Epithelial cell of esophagus (primary cell): ENCODE results near the gene GBGT1.
"Not testable (repeated sequence)": the region's sequence is repeated elsewhere in the genome, so short reads cannot be mapped to it uniquely, and the experiment has no call there.

Source experiments
- DNase-seq: peaks from one replicate; pipeline ENCODE4 v3.0.0; 2010; ENCODE audit warnings: low read depth
- H3K4me3 ChIP-seq: 2 replicates; pipeline ENCODE4 v1.5.1; 2011; ENCODE audit warnings: mild to moderate bottlenecking, low read length, control low read depth
- CTCF ChIP-seq: IDR thresholded peaks from 2 replicates; pipeline ENCODE4 v1.5.1; 2011; ENCODE audit warnings: low read depth, mild to moderate bottlenecking, low read length, control low read depth, inconsistent platforms; ENCODE audit not compliant: insufficient read depth; ENCODE audit errors: missing control alignments

GBGT1 gene

DNA sequence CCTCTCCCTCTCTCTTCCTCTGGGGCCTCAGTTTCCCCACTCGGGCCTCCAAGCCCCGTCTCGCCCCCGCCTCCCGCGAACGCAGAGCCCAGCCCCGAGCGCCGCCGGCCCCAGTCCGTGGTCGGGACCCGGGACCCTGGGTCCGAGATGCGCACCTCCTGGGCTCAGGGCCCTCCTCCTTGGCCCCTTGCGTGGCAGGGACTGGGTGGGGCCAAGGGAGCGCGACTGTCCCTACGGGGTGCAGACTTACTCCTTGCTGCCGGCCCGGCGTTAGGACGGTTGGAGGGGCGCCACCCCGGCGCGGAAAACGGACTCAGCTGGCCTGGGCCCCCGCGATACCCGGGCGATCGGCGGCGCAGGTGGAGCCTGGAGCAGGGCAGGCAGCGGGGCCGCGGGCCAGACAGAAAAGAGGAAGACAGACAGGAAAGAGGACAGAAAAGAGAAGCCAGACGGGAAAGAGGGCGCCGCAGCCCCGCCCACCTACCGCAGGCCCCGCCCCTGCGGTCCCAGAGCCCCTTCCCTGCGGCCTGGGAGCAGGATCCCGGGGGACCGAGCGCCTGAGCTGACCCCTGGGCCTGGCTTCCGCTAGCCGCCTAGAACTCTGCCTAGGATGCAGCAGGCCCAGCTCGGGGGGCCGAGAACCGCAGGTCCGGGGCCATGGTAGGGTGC lies at the start of gene GBGT1:
Gene GBGT1, minus strand, starts transcription at position 411 of the 669 bp plus-strand sequence. CDS start 1,502 bp downstream, outside the sequence.
- H3K4me3 ChIP-seq: peak within 1 kb of the TSS; percentile 39
- peak; percentile 14 for DNase-seq
- no peak for TF ChIP-seq CTCF

DNA sequence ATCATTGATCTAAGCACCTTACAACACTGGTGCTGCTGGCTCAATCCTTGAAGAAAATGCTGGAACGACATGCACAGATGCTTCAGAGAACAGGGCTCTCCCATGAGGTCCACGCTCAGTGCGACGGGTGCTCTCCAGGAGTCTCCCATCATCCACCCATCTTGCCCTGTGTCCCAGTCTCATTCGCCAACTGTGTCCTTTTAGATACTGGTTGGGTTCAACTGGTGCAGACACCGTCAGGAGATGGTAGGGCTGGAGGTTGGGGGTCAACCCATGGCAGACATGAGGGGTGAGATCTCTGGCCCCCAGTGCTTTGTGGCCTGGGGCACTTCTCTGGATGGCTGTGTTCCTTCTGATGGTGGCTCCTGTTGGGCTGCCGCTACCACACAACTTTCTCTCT lies 46.9 kb upstream of the GBGT1 start:
- TF ChIP-seq CTCF: no peak
- H3K4me3 ChIP-seq: no peak overlapping the region
- DNase-seq: no peak

DNA sequence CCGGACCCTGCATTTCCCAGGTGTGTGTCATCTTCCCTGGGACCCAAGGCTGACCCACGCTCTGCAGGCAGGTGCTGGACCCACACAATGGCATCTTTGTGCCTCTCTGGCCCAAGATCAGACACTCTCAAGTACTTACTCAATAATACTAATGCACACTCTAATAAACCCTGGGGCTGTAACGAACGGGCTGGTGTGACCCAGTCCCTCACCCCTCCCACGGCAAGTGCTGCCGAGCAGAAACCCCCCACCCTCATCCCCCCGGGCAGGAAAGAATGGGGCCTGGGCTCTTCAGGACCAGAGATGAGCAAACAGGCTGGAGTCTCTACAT lies 46.5 kb upstream of the GBGT1 start:
- TF ChIP-seq CTCF: no peak
- H3K4me3 ChIP-seq: no peak overlapping the region
- no peak for DNase-seq

DNA sequence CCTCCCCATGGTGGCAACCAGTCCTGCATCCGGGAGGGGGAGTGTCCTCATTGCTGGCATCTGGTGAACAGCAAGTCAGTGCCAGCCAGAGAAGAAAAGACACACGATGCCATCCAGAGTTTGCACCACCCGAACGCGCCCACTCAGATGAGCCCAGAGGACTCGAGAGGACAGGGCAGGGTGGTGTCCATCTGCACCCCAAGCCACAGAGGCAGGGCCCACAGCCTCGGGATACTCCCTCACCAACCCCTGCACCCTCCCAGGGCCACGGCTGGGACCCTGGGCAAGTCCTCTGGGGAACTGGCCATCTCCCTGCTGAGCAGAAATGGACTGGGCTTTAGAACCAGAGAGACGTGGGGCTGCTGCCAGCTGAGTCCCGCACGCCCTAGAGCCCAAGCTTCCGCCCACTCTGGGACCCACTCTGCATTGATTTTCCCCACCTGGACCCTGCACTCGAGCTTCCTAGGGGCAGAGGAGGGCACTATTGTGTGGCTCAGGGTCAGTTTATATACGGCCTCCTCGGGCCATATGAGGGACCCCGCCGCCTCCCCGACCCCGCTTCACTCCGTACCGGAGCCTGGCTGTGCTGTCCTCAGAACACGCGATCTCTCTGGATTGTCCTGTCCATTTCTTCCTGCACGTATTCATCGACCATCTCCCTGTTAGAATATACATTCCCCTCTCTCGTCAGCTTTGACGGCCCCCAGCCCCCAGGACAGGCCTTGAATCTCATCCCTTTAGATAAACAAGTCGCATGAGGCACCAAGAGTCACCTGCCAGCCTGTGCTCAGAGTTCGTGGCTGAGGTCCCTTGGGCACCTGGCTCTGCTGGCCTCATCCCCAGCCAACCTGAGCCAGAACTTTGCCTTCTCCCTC lies 45.9 kb upstream of the GBGT1 start:
- not testable (repeated sequence) for H3K4me3 ChIP-seq

GRCh38 chr9:133208880-133209300 lies 45.2 kb upstream of the GBGT1 start, which contains the start of gene OBP2B:
TSS of gene OBP2B (minus strand) at chr9:133209250. CDS start at chr9:133209199, 51 bp downstream.
- H3K4me3 ChIP-seq, DNase-seq: not testable (repeated sequence)

More for the DNA sequence above, 45.9 kb upstream of the GBGT1 start:
- not testable (repeated sequence) for DNase-seq

GRCh38 chr9:133208171-133208879 lies 44.6 kb upstream of the GBGT1 start:
- DNase-seq, H3K4me3 ChIP-seq: not testable (repeated sequence)

DNA sequence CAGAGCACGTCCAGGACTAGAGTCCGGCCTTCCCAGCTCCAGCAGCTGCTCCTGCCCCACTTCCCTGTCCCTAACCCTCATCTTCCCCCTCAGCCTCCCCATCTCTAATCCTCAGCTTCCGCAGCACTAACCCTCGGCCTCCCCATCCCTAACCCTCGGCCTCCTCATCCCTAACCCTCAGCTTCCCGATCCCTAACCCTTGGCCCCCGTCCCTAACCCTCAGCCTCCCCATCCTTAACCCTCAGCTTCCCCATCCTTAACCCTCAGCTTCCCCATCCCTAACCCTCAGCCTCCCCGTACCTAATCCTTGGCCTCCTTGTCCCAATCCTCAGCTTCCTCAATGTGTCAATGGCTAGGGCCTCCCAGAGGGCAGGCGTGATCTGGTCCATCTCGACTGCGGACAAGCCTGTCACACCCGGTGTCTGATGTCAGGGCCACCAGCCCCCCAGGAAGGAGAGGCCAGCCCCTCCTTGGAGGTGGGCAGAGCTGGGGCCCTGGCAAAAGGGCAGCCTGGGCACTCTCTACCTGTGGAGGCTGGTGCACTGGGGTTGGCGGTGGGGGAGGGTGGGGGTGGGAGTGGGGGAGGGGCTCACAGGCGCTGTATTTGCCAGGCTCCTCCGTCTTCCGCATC lies 43.9 kb upstream of the GBGT1 start:
- TF ChIP-seq CTCF: no peak
- DNase-seq: no peak
- no peak overlapping the region for H3K4me3 ChIP-seq

GRCh38 chr9:133207021-133207531 lies 43.4 kb upstream of the GBGT1 start:
- no peak for DNase-seq
- no peak overlapping the region for H3K4me3 ChIP-seq
- TF ChIP-seq CTCF: no peak
